Stimulated activated CD8-positive, alpha-beta memory T cell treated with anti-CD3 and anti-CD28 coated beads, Interleukin-7, amount 100 ng/mL, for 48 hours (primary cell): Measurements from ENCODE around the gene DIS3.
A peak's percentile ranks its signal among the peaks of the same experiment; 100 is the strongest.
"Not testable (repeated sequence)": the region's sequence is repeated elsewhere in the genome, so short reads cannot be mapped to it uniquely, and the experiment has no call there.

Source experiments
- DNase-seq, 2 donors: peaks; one replicate each; pipeline ENCODE4 v3.0.0-alpha.2; 2020; ENCODE audit warnings: low read depth in 1 of 2; ENCODE audit errors: extremely low read depth in 1 of 2

Gene DIS3

GRCh38 chr13:72745260-72745659 lies 36.4 kb downstream of the DIS3 start:
- DNase-seq = no peak

GRCh38 chr13:72740015-72740414 lies 41.7 kb downstream of the DIS3 start:
- no peak for DNase-seq

- DNase-seq = no peak
Observed at GRCh38 chr13:72737033-72737432, 44.7 kb downstream of the DIS3 start.

- DNase-seq = no peak
Observed at GRCh38 chr13:72728290-72728605, 53.5 kb downstream of the DIS3 start.

- DNase-seq = peak; percentile 91 to 93
Observed at GRCh38 chr13:72727417-72728289, 54.0 kb downstream of the DIS3 start, which contains the start of the genes BORA and MZT1. TSS of gene BORA (plus strand) at chr13:72727923. CDS start at chr13:72728941, 1,018 bp downstream. TSS of gene MZT1 (minus strand) at chr13:72727629. CDS start at chr13:72727602, 27 bp downstream.

GRCh38 chr13:72726726-72727416 lies 54.8 kb downstream of the DIS3 start:
- peak in 1 of 2 donors; percentile 22 for DNase-seq

- not testable (repeated sequence) for DNase-seq
Observed at GRCh38 chr13:72726185-72726584, 55.5 kb downstream of the DIS3 start.

GRCh38 chr13:72716776-72717175 lies 64.9 kb downstream of the DIS3 start:
- DNase-seq = no peak
